Measurements from ENCODE around the gene CNTNAP2.
"Not testable (repeated sequence)": the region's sequence is repeated elsewhere in the genome, so short reads cannot be mapped to it uniquely, and the experiment has no call there.

The CNTNAP2 gene

DNA sequence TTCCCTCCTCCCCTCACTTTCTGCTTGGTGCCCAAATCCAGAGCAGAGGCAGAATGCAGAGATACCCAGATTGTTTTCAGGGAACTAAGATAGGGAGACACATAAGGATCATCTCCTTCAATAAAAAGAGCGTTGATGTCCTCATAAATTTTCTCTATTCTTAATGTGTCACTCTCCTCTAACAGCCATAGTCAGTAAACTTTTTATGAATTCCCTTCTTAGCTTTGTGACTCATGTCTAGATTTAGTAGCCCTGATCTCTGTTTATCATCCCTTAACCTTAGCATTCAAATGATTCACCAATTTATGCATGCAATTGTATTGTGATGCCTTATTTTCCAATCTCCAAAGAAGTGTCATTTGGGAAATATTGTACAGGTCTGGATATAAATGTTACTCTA lies 1478.4 kb downstream of the CNTNAP2 start (continued):
- TF ChIP-seq, protein P1, sequence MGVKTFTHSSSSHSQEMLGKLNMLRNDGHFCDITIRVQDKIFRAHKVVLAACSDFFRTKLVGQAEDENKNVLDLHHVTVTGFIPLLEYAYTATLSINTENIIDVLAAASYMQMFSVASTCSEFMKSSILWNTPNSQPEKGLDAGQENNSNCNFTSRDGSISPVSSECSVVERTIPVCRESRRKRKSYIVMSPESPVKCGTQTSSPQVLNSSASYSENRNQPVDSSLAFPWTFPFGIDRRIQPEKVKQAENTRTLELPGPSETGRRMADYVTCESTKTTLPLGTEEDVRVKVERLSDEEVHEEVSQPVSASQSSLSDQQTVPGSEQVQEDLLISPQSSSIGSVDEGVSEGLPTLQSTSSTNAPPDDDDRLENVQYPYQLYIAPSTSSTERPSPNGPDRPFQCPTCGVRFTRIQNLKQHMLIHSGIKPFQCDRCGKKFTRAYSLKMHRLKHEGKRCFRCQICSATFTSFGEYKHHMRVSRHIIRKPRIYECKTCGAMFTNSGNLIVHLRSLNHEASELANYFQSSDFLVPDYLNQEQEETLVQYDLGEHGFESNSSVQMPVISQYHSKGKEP (tag by site-specific recombination; IDR thresholded peaks at IDR 0.05): no peak

DNA sequence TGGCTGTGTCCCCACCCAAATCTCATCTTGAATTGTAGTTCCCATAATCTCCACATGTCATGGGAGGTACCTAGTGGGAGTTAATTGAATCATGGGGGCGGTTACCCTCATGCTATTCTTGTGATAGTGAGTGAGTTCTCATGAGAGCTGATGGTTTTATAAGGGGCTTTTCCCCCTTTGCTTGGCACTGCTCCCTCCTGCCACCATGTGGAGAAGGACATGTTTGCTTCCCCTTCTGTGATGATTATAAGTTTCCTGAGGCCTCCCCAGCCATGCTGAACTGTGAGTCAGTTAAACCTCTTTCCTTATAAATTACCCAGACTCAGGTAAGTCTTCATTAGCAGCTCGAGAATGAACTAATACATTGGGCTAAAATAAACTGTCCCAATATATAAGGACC lies 1482.1 kb downstream of the CNTNAP2 start:
- H3K9me3 ChIP-seq (ENCODE audit: control insufficient read depth, insufficient read depth, low read depth, low read length); H3K27ac ChIP-seq (ENCODE audit: extremely low read depth, low read depth, low read length); POLR2A ChIA-PET; H3K36me3 ChIP-seq (ENCODE audit: control insufficient read depth in 2 of 2, insufficient read depth in 1 of 2, low read length in 2 of 2); H3K4me3 ChIP-seq (ENCODE audit: low read depth, low read length); H3K4me1 ChIP-seq (ENCODE audit: control insufficient read depth, insufficient read depth, low read length): not testable (repeated sequence)
- CTCF ChIA-PET: interaction anchor here (0.6 kb wide), 1 partner anchor 550 kb away, joined by 4 read pairs; no protein-coding TSS in a partner anchor

DNA sequence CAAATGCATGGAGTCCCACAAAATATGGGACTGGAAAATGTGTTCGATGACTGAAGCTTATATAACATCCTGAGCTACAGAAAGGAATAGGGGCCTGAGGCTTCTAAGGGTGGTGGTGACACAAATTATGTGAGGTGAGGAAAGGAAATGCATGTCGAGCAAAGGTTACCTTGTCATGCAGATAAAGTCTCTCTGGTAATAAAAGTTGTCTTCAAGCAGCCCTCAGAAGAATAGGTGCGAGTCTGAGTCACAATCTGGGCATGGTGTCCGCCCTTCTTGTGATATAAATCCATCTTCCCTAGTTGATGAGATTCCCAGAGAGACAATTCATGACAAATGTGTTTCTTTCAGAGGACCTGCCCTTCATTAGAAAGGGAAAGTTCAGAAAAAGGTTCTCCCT lies 1488.7 kb downstream of the CNTNAP2 start:
- no peaks in the 10 kb centered on the region for H3K4me1 ChIP-seq (ENCODE audit: control insufficient read depth, insufficient read depth, low read length)
- no peak overlapping the region for H3K4me3 ChIP-seq (ENCODE audit: low read depth, low read length)
- no peaks in the 10 kb centered on the region for H3K9me3 ChIP-seq (ENCODE audit: control insufficient read depth, insufficient read depth, low read depth, low read length)
- H3K27ac ChIP-seq (ENCODE audit: extremely low read depth, low read depth, low read length): no peak overlapping the region
- no peaks in the 10 kb centered on the region for H3K36me3 ChIP-seq (ENCODE audit: control insufficient read depth in 2 of 2, insufficient read depth in 1 of 2, low read length in 2 of 2)
- ChIA-PET CTCF (interaction anchor here (0.6 kb wide), 1 partner anchor 356 kb away, joined by 5 read pairs; no protein-coding TSS in a partner anchor), POLR2A (no interaction called here)
- TF ChIP-seq RBAK (tag by site-specific recombination; IDR thresholded peaks at IDR 0.05) (no peak), ZNF624 (tag by site-specific recombination; IDR thresholded peaks at IDR 0.05) (no peak)
- TF ChIP-seq, protein P2, sequence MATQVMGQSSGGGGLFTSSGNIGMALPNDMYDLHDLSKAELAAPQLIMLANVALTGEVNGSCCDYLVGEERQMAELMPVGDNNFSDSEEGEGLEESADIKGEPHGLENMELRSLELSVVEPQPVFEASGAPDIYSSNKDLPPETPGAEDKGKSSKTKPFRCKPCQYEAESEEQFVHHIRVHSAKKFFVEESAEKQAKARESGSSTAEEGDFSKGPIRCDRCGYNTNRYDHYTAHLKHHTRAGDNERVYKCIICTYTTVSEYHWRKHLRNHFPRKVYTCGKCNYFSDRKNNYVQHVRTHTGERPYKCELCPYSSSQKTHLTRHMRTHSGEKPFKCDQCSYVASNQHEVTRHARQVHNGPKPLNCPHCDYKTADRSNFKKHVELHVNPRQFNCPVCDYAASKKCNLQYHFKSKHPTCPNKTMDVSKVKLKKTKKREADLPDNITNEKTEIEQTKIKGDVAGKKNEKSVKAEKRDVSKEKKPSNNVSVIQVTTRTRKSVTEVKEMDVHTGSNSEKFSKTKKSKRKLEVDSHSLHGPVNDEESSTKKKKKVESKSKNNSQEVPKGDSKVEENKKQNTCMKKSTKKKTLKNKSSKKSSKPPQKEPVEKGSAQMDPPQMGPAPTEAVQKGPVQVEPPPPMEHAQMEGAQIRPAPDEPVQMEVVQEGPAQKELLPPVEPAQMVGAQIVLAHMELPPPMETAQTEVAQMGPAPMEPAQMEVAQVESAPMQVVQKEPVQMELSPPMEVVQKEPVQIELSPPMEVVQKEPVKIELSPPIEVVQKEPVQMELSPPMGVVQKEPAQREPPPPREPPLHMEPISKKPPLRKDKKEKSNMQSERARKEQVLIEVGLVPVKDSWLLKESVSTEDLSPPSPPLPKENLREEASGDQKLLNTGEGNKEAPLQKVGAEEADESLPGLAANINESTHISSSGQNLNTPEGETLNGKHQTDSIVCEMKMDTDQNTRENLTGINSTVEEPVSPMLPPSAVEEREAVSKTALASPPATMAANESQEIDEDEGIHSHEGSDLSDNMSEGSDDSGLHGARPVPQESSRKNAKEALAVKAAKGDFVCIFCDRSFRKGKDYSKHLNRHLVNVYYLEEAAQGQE (tag by site-specific recombination; IDR thresholded peaks at IDR 0.05): no peak
- TF ChIP-seq, protein P3, sequence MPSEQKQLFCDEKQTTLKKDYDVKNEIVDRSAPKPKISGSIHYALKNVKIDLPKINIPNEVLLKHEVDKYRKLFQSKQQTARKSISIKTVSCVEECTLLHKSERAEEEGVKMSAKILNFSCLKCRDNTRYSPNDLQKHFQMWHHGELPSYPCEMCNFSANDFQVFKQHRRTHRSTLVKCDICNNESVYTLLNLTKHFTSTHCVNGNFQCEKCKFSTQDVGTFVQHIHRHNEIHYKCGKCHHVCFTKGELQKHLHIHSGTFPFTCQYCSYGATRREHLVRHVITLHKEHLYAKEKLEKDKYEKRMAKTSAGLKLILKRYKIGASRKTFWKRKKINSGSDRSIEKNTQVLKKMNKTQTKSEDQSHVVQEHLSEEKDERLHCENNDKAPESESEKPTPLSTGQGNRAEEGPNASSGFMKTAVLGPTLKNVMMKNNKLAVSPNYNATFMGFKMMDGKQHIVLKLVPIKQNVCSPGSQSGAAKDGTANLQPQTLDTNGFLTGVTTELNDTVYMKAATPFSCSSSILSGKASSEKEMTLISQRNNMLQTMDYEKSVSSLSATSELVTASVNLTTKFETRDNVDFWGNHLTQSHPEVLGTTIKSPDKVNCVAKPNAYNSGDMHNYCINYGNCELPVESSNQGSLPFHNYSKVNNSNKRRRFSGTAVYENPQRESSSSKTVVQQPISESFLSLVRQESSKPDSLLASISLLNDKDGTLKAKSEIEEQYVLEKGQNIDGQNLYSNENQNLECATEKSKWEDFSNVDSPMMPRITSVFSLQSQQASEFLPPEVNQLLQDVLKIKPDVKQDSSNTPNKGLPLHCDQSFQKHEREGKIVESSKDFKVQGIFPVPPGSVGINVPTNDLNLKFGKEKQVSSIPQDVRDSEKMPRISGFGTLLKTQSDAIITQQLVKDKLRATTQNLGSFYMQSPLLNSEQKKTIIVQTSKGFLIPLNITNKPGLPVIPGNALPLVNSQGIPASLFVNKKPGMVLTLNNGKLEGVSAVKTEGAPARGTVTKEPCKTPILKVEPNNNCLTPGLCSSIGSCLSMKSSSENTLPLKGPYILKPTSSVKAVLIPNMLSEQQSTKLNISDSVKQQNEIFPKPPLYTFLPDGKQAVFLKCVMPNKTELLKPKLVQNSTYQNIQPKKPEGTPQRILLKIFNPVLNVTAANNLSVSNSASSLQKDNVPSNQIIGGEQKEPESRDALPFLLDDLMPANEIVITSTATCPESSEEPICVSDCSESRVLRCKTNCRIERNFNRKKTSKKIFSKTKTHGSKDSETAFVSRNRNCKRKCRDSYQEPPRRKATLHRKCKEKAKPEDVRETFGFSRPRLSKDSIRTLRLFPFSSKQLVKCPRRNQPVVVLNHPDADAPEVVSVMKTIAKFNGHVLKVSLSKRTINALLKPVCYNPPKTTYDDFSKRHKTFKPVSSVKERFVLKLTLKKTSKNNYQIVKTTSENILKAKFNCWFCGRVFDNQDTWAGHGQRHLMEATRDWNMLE (tag by site-specific recombination; conservative IDR thresholded peaks at IDR 0.05; ENCODE audit: low read depth): no peak

DNA sequence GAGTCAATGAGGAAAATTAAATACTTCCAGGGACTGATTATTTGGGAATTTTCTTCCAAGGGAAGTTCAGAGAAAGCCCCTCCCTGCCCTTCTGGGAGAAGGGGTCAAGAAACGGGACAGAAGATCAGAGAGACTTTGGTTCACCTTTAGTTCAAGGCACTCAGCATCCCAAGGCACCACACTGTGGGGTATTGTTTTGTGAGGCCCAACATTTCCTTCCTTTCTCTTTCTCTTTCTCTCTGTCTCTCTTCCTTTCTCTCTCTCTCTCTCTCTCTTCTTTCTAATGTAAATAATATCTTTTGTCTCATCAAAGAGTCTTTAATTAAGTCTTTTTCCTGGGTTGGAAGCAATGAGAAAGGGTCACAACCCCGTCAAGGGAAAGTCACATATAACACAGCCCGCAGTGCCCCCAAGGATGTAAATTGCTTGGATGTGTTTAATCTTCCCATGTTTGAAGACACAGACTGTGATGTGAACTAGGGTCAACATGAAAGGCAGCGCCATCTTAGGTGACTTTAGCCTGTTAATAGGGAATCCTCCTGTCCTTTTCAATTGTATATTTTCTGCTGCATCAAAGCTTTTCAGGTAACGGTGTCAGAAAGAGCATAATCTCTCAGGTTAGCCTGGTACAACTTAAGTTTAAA lies 1490.7 kb downstream of the CNTNAP2 start:
- Histone ChIP-seq H3K4me1 (ENCODE audit: control insufficient read depth, insufficient read depth, low read length) (no peaks in the 10 kb centered on the region), H3K4me3 (ENCODE audit: low read depth, low read length) (no peak overlapping the region), H3K27ac (ENCODE audit: extremely low read depth, low read depth, low read length) (no peak overlapping the region), H3K36me3 (ENCODE audit: control insufficient read depth in 2 of 2, insufficient read depth in 1 of 2, low read length in 2 of 2) (no peaks in the 10 kb centered on the region), H3K9me3 (ENCODE audit: control insufficient read depth, insufficient read depth, low read depth, low read length) (no peaks in the 10 kb centered on the region)
- CTCF ChIA-PET: no interaction called here
- no peak for TF ChIP-seq OSR2 (tag by site-specific recombination; IDR thresholded peaks at IDR 0.05)
- TF ChIP-seq SETDB1 (IDR thresholded peaks at IDR 0.05; ENCODE audit: insufficient read length, low read length): no peak
- POLR2A ChIA-PET: interaction anchor here (0.5 kb wide), 1 partner anchor 1795 kb away, joined by 3 read pairs; no protein-coding TSS in a partner anchor
